HG03280 (cell line): ENCODE results near the gene GIGYF2.

Source experiments
- ATAC-seq: cut with Tn5 transposase; IDR thresholded peaks from one replicate; pipeline ENCODE4 v1.9.1; 2021; ENCODE audit warnings: mild to moderate bottlenecking, moderate library complexity; ENCODE audit not compliant: unreplicated experiment

Gene GIGYF2

GRCh38 chr2:232876161-232876977, 179.2 kb downstream of the GIGYF2 start:
- no peak for ATAC-seq

DNA sequence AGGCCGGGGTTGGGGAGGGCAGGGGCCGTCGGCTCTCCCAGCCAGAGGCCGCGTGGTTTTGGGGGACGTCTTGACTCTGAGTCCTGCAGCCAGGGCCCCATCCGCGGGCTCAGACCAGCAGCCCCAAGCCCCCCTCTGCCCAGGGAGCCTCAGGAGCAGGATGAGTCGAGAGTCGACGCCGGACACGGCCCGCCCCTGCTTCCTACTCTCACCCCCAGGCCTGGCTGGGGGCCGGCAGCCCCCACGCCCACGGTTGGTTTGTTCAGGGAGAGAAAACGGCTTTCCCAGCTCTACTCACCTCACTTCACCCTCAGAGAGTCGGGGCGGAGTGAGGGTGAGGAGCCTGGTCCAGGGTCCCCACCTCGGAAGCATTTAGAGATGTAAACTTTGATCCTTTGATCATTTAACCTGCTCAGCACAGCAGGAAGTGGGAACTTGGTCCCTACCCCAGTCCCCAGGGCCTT, 179.9 kb downstream of the GIGYF2 start:
- ATAC-seq: no peak

DNA sequence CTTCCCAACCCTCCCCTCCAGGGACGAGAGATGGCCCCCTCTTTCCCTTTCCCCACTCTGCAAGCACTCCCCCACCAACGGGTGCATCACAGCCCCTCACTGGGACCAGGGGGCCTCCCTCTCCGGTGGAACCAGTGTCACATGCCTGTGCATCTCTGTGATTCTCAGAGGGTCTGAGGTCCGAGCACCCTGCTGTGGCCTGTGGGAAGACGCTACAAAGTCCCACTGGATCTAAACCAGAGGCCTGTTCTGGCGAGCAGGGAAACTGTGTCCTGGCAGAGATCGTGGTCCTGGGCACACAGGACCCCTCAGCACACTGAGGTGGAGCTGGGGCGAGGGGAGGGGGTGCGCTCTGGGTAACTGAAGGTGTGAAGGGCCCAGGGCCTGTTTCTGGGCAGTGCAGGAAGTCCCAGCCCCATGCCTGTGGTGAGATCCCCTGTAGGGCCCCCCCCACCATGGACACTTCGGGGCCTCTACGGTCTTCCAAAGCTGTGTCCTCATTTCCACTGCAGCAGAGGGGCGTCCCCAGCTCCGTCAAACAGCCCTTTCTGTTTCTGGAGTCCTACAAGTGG, 180.9 kb downstream of the GIGYF2 start:
- ATAC-seq: no peak

- no peak for ATAC-seq
These were observed 181.9 kb downstream of the GIGYF2 start for GRCh38 chr2:232878855-232879617.

- no peak for ATAC-seq
These were observed 182.7 kb downstream of the GIGYF2 start for GRCh38 chr2:232879618-232880494.

DNA sequence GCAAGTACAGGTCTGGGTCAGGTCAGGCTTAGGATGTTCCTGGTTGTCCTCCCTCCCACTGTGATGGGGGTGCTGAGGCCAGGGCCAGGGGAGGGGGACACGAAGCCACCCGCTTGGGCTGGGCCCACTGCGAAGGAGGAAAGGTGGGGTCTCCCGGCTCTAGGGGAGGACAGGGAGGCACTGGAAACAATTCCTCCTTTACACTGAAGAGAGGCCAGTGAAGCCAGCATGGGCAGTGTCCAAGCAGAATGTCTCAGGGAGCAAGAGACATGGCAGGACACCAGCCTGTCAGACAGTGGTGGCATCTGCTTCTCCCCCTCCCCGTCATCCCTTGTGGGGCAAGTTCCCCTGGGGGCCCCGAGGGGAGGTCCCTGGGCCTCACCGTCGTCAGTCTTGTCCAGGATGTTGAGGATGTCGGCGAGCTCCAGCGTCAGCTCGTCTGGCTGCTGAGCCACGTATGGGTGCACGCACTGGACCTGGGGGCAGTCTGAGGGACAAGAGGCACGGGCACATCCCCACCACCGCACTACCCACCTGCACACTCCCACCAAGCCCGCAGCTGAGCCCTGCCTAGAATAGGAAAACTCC, 183.7 kb downstream of the GIGYF2 start:
- no peak for ATAC-seq

DNA sequence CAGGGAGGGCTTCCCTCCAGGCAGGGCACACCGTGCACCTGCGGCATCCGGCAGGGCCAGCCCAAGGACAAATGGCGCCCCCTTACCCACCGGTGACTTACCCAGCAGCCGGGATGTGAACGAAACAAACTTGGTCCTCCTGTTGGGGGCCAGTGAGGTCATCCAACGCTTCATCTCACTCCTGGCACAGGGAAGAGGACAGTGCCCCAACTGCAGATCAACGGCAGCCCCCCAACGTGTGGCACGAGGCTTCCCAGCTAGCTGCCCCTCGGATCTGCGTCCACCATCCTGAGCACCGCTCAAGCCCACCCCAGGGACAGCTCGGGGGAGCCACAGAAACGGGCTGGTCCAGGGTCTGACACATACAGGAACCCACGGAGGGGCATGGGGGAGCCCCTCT, 185.0 kb downstream of the GIGYF2 start:
- no peak for ATAC-seq

- no peak for ATAC-seq
These were observed 185.5 kb downstream of the GIGYF2 start for GRCh38 chr2:232882505-232883115.

DNA sequence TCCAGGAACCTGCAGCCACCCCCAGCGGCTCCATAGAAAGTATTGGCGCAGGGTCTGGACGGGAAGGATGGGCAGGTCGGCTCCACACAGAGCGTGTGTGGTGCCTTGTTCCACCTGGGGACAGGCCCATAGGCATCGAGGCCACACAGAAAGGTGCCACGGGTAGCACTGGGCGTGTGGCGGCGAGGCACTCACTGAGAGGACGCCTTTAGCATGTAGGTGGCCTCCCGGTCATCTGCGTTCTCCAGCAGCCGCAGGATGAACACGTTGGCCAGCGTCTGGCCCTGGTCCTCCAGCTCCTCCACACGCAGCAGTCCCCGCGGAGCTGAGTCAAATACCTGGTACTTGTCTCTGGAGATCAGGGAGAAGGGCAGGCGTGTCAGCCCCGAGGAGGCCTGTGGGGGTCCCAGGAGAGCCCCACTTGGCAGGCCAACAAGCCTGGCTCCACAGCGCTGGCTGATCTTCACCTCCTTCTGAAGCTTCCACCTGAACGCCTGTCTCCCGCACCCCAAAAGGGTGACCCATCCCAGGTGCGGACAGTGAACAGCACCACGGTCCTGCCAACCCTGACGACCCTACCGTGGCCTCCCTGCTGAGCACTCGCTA, 186.1 kb downstream of the GIGYF2 start:
- ATAC-seq: no peak

GRCh38 chr2:232884001-232884421, 186.9 kb downstream of the GIGYF2 start:
- no peak for ATAC-seq

DNA sequence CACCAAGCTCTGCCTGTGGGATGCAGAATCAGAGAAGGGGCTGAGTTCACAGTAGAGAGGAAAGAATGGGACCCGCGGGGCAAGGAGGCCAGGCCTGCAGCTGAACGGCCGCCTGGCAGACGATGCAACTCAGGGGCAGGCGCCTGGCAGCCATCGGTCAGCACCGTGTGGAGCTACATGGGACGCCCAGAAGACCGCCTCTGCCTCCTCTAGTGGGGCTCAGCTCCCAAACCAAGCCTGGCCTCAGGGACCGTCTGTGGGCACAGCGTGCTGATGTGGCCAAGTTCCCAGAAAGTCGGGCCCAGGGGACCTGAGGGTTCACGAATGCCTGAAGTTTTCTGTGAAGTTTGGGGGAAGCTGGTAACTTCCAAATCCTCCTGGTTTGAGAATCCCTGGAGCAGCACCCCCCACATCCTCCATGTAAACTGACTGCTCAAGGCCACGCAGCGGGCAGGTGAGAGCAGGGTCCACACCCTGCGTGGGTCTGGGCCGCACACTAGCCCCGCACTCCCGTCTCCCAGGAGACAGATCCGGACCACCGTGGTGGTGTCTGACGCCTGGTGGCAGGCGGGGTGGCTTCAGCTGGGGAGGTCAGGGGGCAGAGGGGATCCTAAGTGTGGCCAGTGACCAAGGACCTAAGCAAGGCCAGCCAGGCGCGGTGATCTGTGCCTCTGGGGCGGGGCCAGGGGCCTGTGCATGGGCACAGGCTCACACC, 187.6 kb downstream of the GIGYF2 start:
- no peak for ATAC-seq

GRCh38 chr2:232885264-232885961, 188.3 kb downstream of the GIGYF2 start:
- no peak for ATAC-seq

GRCh38 chr2:232886176-232886575, 189.0 kb downstream of the GIGYF2 start:
- ATAC-seq: no peak

DNA sequence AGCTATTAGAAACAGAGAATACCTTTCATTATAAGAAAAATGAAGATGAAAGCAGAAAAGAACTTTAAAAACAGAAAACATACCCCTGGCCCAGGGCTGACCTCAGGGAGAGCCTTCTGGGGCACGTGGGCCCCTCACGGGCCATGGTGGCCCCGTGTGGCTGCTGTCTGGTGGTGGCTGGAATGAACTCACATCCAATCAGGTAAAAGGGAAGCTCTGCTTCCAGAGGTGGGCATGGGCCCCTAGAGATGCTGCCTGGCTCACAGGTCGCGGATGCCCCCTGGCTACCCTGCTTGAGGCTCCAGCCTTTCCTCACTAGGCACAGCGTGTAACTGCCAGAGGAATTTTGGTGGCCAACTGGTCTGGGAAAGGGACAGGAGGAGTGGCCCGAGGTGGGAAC, 189.5 kb downstream of the GIGYF2 start:
- ATAC-seq: no peak

DNA sequence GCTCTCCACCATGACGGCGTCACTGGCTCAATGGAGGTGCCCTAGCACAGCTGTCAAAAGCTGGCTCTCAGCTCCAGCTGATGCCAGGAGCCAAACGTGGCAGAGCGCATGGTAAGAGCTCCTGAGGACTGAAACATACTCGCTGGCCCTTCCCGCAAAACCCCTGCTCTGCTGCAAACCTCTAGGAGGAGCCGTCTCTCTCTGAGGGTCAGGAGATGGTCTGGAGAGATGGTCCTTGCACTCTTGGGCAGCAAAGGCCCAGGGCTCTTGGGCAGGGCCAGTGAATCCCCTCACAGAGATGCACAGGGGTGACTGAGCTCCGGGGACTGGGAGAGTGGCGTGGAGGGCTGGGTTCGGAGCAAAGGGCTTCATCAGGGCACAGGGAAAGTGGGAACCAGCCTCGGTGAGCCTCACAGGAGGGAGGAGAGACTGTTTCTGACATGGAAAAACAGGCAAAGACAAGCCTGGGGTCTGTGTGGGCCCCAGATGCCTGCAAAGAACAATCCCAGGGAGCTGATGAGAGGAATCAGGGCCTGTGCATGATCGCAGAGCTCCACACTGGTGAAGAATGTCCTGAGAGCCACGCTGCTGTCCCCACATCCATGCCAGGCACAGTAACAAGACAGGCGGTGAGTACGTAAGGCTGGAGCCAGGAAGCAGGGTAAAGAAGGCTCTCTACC, 190.2 kb downstream of the GIGYF2 start:
- ATAC-seq: no peak

- no peak for ATAC-seq
These were observed 191.1 kb downstream of the GIGYF2 start for GRCh38 chr2:232888099-232888836.
